ENCODE data around the gene SMIM28.

GRCh38 chr6:138403324-138403800 is 25.7 kb downstream of the SMIM28 start:
- no peak for TF ChIP-seq PATZ1 (CRISPR knock-in tag; IDR thresholded peaks at IDR 0.05; ENCODE audit: borderline replicate concordance)
- TF ChIP-seq PPARA (CRISPR knock-in tag; IDR thresholded peaks at IDR 0.05; ENCODE audit: borderline replicate concordance): no peak
- no peak for TF ChIP-seq ZFP3 (CRISPR knock-in tag; IDR thresholded peaks at IDR 0.05)
- TF ChIP-seq ZC3H10 (CRISPR knock-in tag; IDR thresholded peaks at IDR 0.05): no peak
